GM04504 (cell line): ENCODE measurements around the gene CT45A3.
"Not testable (repeated sequence)": the region's sequence is repeated elsewhere in the genome, so short reads cannot be mapped to it uniquely, and the experiment has no call there.

Source experiments
- DNase-seq: peaks from one replicate; pipeline ENCODE4 v3.0.0-alpha.2; 2012; ENCODE audit warnings: low read depth

CT45A3 gene

GRCh38 chrX:135768091-135768490 is at the start of gene CT45A3:
CT45A3 (minus strand) TSS chrX:135768191; CDS start chrX:135764444, 3,747 bp downstream.
- DNase-seq, result not testable (repeated sequence)

- DNase-seq, result not testable (repeated sequence)
Measured at GRCh38 chrX:135802687-135803086, 34.7 kb upstream of the CT45A3 start, which contains the start of gene CT45A6. CT45A6 (minus strand) TSS chrX:135802787; CDS start chrX:135798993, 3,794 bp downstream.

GRCh38 chrX:135785403-135785802 is 17.4 kb upstream of the CT45A3 start, which contains the start of gene CT45A5:
CT45A5 (minus strand) TSS chrX:135785503; CDS start chrX:135781729, 3,774 bp downstream.
- not testable (repeated sequence) for DNase-seq

GRCh38 chrX:135744739-135745138 is 23.3 kb downstream of the CT45A3 start:
- not testable (repeated sequence) for DNase-seq

- no peak for DNase-seq
Measured at GRCh38 chrX:135741192-135741715, 26.7 kb downstream of the CT45A3 start.

- DNase-seq, result no peak
Measured at GRCh38 chrX:135740681-135741149, 27.3 kb downstream of the CT45A3 start.

GRCh38 chrX:135737366-135738071 is 30.5 kb downstream of the CT45A3 start:
- DNase-seq, result no peak

- not testable (repeated sequence) for DNase-seq
Measured at GRCh38 chrX:135734666-135735065, 33.3 kb downstream of the CT45A3 start.

GRCh38 chrX:135713795-135714194 is 54.2 kb downstream of the CT45A3 start:
- DNase-seq, result no peak

- not testable (repeated sequence) for DNase-seq
Measured at GRCh38 chrX:135713183-135713689, 54.8 kb downstream of the CT45A3 start, which contains the start of gene CT45A1. CT45A1 (plus strand) TSS chrX:135713639; CDS start chrX:135718941, 5,302 bp downstream.
